ENCODE data around the gene MYCN.
"Not testable (repeated sequence)": the region's sequence is repeated elsewhere in the genome, so short reads cannot be mapped to it uniquely, and the experiment has no call there.

MYCN gene

DNA sequence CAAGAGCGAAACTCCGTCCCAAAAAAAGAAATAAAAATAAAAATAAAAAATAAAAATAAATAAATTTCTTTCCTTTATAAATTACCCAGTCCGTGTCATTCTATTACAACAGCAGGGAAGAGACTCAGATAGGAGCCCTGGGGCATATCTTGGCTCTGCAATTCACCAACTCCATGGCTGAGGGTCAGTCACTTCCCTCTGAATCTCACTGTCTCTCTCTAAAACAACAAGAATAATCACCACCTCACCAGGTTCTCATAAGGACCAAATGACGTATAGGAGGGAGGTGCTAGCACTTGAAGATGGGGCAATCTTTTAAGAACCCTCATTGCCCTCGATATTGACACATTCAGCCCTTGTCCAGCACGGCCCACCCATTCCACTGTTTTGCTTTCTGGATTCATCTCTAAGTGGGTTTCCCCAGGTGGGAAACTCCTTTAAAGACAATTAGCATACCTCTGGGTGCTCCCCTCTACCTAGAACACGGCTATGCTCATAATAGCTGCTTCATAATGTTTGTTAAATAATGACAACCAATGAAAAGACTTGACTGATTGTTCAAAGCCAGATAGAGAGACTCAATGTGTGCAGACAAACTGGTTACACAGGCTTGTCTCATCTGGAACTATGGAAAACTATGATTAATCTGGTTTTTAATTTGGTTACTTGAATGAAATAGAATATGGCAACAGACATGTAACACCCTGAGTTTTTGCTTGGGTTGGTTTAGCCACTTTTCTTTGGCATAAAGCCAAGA is 15.1 kb downstream of the MYCN start:
- no peak overlapping the region for H3K4me3 ChIP-seq (replicated peaks; ENCODE audit: low read depth, low read length)
- TF ChIP-seq, protein P1, sequence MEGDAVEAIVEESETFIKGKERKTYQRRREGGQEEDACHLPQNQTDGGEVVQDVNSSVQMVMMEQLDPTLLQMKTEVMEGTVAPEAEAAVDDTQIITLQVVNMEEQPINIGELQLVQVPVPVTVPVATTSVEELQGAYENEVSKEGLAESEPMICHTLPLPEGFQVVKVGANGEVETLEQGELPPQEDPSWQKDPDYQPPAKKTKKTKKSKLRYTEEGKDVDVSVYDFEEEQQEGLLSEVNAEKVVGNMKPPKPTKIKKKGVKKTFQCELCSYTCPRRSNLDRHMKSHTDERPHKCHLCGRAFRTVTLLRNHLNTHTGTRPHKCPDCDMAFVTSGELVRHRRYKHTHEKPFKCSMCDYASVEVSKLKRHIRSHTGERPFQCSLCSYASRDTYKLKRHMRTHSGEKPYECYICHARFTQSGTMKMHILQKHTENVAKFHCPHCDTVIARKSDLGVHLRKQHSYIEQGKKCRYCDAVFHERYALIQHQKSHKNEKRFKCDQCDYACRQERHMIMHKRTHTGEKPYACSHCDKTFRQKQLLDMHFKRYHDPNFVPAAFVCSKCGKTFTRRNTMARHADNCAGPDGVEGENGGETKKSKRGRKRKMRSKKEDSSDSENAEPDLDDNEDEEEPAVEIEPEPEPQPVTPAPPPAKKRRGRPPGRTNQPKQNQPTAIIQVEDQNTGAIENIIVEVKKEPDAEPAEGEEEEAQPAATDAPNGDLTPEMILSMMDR (IDR thresholded peaks at IDR 0.05; ENCODE audit: low read length, missing control alignments) = no peak
- no peak for DNase-seq (ENCODE audit: low read depth)

DNA sequence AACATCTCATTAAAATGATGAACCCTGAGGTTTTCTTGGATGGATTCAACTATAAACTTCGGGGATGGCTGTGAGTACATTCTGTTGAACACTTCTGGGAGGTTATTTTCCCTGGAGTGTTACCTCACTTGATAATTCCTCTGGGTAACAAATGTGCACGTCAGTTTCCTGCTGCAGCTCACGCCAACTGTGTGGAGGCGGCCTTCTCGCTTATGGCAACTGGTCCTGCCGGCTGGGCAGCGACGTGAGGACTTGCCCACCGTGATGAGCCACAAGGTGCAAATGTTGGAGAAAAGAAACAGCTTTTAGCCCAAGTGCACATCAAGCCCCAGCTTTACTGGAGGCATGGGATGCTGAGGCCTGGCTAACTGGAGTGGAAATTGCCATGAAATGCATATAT is 15.9 kb downstream of the MYCN start:
- DNase-seq (ENCODE audit: low read depth) = no peak
- TF ChIP-seq, protein P1 (IDR thresholded peaks at IDR 0.05; ENCODE audit: low read length, missing control alignments) = no peak
- no peak overlapping the region for H3K4me3 ChIP-seq (replicated peaks; ENCODE audit: low read depth, low read length)

DNA sequence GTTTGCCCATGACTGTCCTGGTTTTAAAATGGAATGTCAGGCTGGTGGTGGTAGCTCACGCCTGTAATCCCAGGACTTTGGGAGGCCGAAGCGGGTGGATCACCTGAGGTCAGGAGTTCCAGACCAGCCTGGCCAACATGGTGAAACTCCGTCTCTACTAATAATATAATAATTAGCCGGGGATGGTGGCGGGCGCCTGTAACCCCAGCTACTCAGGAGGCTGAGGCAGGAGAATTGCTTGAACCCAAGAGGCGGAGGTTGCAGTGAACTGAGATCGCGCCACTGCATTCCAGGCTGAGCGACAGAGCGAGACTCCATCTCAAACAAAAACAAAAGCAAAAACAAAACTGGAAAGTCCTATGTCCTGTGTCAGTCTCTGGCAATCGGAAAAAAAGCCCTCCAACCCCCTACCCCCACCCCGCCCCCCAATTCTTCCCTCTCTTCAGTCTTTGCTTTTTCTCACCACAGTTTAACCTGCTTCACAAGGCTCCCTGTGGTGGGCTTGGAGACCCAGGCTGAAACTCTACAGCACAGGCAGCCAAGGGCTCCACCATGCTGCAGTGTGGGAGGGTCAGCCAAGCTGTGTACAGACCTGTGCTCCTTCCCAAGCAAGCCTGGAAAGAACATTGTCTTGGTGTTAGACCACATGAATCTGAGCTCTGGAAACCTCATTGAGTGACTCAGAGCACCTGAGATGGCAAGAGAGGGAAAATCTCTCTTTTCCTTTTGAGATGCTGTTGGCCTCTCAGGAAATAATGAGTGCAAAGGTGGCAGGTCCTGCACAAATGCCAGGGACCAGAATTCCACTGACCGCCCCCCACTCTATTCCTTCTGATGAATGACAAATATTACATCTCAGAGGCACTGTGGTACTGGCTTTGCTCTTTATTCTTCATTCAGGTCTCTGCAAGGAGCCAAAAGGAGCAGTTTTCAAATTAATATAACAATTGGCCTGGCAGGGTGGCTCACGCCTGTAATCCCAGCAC is 16.7 kb downstream of the MYCN start:
- no peak overlapping the region for H3K4me3 ChIP-seq (replicated peaks; ENCODE audit: low read depth, low read length)
- TF ChIP-seq, protein P1 (IDR thresholded peaks at IDR 0.05; ENCODE audit: low read length, missing control alignments) = no peak
- DNase-seq (ENCODE audit: low read depth) = no peak

DNA sequence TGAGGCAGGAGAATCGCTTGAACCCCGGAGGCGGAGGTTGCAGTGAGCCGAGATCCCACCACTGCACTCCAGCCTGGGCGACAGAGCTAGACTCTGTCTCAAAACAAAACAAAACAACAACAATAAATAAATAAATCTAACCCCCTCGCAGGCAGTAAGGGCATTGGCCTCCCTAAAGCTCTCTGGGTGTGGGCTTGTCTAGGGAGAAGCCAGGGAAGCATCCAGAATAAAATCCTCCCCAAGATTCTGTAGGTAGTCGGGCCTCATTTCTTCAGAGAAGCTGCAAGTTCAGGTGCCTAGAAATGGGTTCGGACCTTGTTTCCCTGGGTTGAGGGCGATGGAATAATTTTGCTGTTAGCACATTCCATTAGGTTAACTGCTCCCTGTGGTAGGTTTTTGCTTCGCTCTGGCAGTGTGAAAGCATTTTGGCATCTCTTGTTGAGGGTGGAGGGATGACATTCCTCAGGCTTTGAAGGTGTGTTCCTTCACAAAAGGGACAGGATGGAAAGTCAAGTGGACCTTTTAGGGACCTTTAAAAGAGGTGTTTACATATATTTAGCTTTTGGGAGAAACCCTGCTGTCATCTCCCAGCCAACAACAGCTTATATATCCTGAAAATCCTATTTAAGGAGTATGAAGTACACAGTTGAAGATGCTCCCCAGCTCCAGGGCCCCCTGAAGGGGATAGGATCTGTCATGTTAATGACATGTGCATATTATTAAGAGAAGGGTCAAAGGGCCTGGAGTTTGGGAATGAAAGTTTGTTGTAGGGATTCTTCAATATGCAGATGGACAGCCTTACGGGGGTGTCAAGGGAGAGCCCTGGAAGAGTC is 17.7 kb downstream of the MYCN start:
- no peak for DNase-seq (ENCODE audit: low read depth)
- TF ChIP-seq, protein P1 (IDR thresholded peaks at IDR 0.05; ENCODE audit: low read length, missing control alignments) = no peak
- H3K4me3 ChIP-seq (replicated peaks; ENCODE audit: low read depth, low read length) = no peak overlapping the region

DNA sequence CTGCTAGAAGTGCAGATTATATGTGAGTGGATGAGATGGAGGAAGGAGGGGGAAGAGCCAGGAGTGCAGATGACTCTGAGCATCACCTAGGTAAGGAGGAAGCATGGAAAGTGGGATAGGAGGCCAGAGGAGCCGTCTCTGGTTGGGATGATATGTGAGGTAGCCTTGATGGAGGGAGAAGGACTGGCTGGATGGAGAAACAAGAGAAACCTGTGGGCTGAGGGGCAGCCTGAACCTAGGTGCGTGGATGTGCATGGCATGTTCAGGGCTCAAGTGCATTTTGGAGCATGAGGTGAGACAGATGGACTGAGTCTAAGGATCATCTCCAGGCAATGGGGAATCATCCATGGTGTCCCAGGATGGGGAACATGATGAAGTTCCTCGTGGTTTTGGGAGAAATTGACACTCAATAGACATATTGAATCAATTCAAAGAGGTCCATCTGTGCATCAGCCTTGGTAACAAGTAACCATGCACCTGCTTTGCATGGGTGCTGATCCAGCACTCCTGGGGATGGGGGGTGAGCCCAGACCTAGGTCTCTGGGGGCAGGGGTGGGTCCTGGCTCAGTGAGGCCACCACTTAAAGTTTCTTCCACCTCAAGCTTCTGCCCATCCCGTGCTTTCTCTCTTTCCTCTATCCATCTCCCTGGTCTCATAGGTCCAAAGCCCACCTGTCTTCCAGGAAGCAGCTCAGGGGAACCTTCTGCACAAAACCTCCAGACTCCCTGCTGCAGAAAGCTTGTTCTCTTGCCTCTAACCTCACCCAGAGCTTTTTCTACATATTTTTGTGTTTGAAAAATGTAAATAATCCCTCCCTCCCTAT is 19.2 kb downstream of the MYCN start:
- TF ChIP-seq, protein P1 (IDR thresholded peaks at IDR 0.05; ENCODE audit: low read length, missing control alignments) = no peak
- DNase-seq (ENCODE audit: low read depth) = no peak
- no peak overlapping the region for H3K4me3 ChIP-seq (replicated peaks; ENCODE audit: low read depth, low read length)

DNA sequence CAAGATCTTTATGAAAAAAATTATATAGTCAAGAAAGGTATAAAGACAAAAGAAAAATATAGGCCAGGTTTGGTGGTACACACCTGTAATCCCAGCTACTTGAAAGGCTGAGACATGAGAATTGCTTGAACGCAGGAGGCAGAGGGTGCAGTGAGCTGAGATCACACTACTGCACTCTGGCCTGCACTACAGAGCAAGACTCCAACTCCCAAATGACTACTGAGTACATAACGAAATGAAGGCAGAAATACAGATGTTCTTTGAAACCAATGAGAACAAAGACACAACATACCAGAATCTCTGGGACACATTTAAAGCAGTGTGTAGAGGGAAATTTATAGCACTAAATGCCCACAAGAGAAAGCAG is 19.8 kb downstream of the MYCN start:
- DNase-seq (ENCODE audit: low read depth); H3K4me3 ChIP-seq (replicated peaks; ENCODE audit: low read depth, low read length): not testable (repeated sequence)

DNA sequence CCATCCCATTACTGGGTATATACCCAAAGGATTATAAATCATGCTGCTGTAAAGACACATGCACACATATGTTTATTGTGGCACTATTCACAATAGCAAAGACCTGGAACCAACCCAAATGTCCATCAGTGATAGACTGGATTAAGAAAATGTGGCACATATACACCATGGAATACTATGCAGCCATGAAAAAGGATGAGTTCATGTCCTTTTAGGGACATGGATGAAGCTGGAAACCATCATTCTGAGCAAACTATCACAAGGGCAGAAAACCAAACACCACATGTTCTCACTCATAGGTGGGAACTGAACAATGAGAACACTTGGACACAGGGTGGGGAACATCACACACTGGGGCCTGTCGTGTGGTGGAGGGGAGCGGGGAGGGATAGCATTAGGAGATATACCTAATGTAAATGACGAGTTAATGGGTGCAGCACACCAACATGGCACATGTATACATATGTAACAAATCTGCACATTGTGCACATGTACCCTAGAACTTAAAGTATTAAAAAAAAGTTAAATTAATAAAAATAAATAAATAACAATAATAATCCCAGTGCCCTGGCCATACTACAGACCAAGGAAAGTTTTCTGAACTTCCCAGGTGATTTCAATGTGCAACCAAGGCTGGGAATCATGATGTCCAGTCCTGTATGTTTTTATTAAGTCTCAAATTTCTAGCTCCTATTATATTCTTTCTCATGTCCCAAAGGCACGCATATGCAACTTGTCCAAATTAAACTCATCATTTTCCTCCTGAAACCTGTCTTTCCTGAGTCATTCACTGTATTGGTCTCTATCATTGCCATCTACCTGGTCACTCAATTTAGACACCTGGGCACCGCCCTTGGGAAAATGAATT is 23.0 kb downstream of the MYCN start:
- not testable (repeated sequence) for DNase-seq (ENCODE audit: low read depth); H3K4me3 ChIP-seq (replicated peaks; ENCODE audit: low read depth, low read length)
